Measurements from ENCODE around the gene CIT.

- TF ChIP-seq, protein P1, sequence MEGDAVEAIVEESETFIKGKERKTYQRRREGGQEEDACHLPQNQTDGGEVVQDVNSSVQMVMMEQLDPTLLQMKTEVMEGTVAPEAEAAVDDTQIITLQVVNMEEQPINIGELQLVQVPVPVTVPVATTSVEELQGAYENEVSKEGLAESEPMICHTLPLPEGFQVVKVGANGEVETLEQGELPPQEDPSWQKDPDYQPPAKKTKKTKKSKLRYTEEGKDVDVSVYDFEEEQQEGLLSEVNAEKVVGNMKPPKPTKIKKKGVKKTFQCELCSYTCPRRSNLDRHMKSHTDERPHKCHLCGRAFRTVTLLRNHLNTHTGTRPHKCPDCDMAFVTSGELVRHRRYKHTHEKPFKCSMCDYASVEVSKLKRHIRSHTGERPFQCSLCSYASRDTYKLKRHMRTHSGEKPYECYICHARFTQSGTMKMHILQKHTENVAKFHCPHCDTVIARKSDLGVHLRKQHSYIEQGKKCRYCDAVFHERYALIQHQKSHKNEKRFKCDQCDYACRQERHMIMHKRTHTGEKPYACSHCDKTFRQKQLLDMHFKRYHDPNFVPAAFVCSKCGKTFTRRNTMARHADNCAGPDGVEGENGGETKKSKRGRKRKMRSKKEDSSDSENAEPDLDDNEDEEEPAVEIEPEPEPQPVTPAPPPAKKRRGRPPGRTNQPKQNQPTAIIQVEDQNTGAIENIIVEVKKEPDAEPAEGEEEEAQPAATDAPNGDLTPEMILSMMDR (IDR thresholded peaks at IDR 0.05) = no peak
- no peak for TF ChIP-seq POLR2A (IDR thresholded peaks at IDR 0.05)
These were observed 151.6 kb downstream of the CIT start for GRCh38 chr12:119725523-119725922.

All from body of pancreas (tissue), 4 donors.